Melanocyte of skin (primary cell): ENCODE measurements around the gene DOCK7. TPM values are rescaled to one million over a fixed set of nuclear protein-coding genes. Genes with fewer than 3 reads are reported as not detected.

ENCODE experiments used
- small RNA-seq, 2 donors: library from RNA; depleted of rRNA; stranded (forward); fragments of <200 nt; gene quantifications; one replicate each; pipeline ENCODE3, GENCODE V24; 2012
- total RNA-seq, 2 donors: library from RNA; depleted of rRNA; stranded (reverse); fragments of >200 nt; gene quantifications; 2 replicates each; pipeline ENCODE4 v1.2.3, GENCODE V29; 2012

DOCK7 gene, protein sequence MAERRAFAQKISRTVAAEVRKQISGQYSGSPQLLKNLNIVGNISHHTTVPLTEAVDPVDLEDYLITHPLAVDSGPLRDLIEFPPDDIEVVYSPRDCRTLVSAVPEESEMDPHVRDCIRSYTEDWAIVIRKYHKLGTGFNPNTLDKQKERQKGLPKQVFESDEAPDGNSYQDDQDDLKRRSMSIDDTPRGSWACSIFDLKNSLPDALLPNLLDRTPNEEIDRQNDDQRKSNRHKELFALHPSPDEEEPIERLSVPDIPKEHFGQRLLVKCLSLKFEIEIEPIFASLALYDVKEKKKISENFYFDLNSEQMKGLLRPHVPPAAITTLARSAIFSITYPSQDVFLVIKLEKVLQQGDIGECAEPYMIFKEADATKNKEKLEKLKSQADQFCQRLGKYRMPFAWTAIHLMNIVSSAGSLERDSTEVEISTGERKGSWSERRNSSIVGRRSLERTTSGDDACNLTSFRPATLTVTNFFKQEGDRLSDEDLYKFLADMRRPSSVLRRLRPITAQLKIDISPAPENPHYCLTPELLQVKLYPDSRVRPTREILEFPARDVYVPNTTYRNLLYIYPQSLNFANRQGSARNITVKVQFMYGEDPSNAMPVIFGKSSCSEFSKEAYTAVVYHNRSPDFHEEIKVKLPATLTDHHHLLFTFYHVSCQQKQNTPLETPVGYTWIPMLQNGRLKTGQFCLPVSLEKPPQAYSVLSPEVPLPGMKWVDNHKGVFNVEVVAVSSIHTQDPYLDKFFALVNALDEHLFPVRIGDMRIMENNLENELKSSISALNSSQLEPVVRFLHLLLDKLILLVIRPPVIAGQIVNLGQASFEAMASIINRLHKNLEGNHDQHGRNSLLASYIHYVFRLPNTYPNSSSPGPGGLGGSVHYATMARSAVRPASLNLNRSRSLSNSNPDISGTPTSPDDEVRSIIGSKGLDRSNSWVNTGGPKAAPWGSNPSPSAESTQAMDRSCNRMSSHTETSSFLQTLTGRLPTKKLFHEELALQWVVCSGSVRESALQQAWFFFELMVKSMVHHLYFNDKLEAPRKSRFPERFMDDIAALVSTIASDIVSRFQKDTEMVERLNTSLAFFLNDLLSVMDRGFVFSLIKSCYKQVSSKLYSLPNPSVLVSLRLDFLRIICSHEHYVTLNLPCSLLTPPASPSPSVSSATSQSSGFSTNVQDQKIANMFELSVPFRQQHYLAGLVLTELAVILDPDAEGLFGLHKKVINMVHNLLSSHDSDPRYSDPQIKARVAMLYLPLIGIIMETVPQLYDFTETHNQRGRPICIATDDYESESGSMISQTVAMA (N-terminal part only)
- 100 to 1,000 TPM; 131 to 187 TPM for total RNA-seq

DNA sequence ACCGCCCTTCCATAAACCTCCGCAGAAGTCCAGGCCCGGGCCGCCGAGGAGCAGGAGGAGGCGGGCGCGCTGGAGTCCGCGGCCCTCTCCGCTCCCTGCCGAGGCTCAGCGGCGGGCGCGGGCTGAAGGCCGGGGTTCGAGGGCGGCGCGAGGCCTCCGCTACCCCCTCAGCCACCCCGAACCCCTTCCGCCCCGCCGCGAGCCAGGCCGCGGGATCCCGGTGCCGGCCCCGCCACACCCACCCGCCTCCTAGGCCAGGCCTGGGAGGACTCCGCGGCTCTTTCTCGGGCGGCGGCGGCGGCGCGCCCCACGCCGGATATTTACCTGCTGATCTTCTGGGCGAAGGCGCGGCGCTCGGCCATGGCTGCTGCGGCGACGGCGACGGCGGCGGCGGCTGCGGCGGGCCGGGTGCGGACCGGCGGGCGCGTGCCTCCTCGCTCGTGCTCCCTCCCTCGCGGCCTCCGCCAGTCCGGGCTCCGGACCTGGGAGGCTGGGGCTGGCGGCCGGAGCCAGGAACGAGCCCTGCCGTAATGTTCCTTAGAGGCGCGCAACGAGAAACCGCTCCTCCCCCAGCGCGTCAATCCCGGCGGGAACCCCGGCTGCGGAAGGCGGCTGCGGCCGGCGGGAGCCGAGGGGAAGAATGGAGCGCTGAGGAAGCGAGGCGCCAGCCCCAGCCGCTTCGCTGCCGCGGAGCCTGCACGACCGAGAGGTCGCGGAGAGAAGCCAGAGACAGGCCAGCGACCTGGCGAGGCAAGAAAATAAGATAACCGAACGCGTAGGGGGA lies at the start of gene DOCK7:
DOCK7 (minus strand) TSS at position 484 of the 784 bp plus-strand sequence; CDS start at position 362, 122 bp downstream.

DNA sequence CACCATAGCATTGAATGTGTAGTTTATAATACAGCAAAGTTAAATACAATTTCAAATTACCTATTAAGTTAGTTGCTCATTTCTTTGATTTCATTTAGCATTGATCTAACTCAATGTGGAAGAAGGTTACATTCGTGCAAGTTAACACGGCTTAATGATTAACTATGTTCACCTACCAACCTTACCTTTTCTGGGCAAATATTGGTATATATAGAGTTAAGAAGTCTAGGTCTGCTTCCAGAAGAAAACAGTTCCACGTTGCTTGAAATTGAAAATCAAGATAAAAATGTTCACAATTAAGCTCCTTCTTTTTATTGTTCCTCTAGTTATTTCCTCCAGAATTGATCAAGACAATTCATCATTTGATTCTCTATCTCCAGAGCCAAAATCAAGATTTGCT lies 90.9 kb downstream of the DOCK7 start, which contains the start of gene ANGPTL3:
ANGPTL3 (plus strand) TSS at position 240 of the 400 bp plus-strand sequence; CDS start at position 287, 47 bp downstream.

DNA sequence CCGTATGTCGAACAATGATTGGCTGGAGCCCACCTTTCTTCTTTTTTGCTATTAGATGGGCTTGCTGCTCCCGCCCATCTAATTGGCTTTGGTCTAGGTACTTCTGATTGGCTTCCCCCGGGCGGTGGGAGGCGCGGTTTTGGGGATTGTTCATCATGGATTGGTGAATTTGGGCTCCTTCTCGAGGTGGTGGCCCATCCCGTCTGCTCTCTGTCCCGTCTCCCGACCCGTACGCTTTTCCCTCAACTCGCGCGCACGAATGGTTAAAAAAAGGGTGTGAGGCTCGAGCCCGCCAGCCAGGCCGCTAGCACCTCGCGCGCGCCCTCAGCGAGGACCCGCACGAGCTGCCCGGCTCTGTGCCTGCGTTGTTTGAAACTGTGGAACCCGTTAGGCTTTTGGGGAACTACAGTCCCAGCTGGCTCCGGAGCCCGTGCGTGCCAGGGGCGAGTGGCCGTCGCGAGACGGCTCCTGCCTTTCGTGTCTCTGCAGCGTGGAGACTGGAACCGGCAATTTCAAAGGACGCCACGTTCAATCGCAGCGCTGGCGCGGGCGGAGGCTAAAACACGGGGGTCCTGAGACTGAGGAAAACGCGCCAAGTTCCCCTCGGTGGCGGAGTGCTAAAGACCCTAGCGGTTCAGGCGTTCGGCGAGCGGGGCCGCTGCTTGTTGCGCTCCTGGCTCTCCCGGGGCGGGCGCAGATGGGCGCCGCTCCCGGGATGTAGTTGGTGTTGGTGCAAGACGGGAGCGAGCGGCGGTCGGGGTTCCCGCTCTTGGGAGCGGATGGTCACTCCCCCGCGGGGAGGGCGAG lies 251.5 kb downstream of the DOCK7 start, which contains the start of gene USP1:
USP1 (plus strand) TSS at position 584 of the 807 bp plus-strand sequence. CDS start 2,819 bp downstream, outside the sequence.

Small RNA genes within 50 kb of the gene (small RNA-seq; reads per million reads assigned to genes)
- gene AL451044.1: 0 reads per million in 2 donors

Other genes starting within 250 kb of the DOCK7 start
- gene ANGPTL3, start 90.9 kb downstream of the DOCK7 start, total RNA-seq: under 1 TPM in 1 of 2 donors, not detected in 1; under 0.01 TPM
- gene ATG4C, start 95.7 kb upstream of the DOCK7 start, total RNA-seq: 1 to 10 TPM; 8.3 to 8.7 TPM